Stimulated activated CD4-positive, alpha-beta T cell treated with anti-CD3 and anti-CD28 coated beads, TNF-alpha, amount 100 ng/mL, for 4 hours (primary cell): ENCODE data around the gene ATP6V1F.

Experiments used
- DNase-seq, 3 experiments: peaks; one replicate each; pipeline ENCODE4 v3.0.0-alpha.2; 2020; ENCODE audit warnings: low read depth in 3 of 3

ATP6V1F gene

GRCh38 chr7:128835790-128836641 is 26.6 kb upstream of the ATP6V1F start:
- no peak for DNase-seq

- DNase-seq = no peak
Observed at GRCh38 chr7:128836729-128837348, 25.8 kb upstream of the ATP6V1F start.

GRCh38 chr7:128837521-128837921 is 25.1 kb upstream of the ATP6V1F start:
- no peak for DNase-seq

GRCh38 chr7:128838109-128838779 is 24.4 kb upstream of the ATP6V1F start:
- DNase-seq = no peak

GRCh38 chr7:128838981-128839731 is 23.5 kb upstream of the ATP6V1F start:
- DNase-seq = no peak

- no peak for DNase-seq
Observed at GRCh38 chr7:128839751-128840177, 22.9 kb upstream of the ATP6V1F start.

- no peak for DNase-seq
Observed at GRCh38 chr7:128840326-128841170, 22.1 kb upstream of the ATP6V1F start.

- DNase-seq = no peak
Observed at GRCh38 chr7:128841171-128841690, 21.4 kb upstream of the ATP6V1F start.

GRCh38 chr7:128841921-128842673 is 20.6 kb upstream of the ATP6V1F start:
- DNase-seq = peak; percentile 28 to 35 (median 31)

GRCh38 chr7:128842674-128843641 is 19.7 kb upstream of the ATP6V1F start:
- DNase-seq = no peak

- no peak for DNase-seq
Observed at GRCh38 chr7:128843938-128844621, 18.6 kb upstream of the ATP6V1F start.

GRCh38 chr7:128844777-128845311 is 17.8 kb upstream of the ATP6V1F start:
- no peak for DNase-seq

GRCh38 chr7:128845475-128845874 is 17.2 kb upstream of the ATP6V1F start:
- DNase-seq = no peak

GRCh38 chr7:128845987-128846386 is 16.7 kb upstream of the ATP6V1F start:
- DNase-seq = no peak

GRCh38 chr7:128846781-128847444 is 15.7 kb upstream of the ATP6V1F start:
- DNase-seq = no peak

- DNase-seq = no peak
Observed at GRCh38 chr7:128847721-128848211, 14.9 kb upstream of the ATP6V1F start.
